G401 (cell line): ENCODE data around the gene ZNF512. TPM values are rescaled to one million over a fixed set of nuclear protein-coding genes. Genes with fewer than 3 reads are reported as not detected.
"Not testable (repeated sequence)": the region's sequence is repeated elsewhere in the genome, so short reads cannot be mapped to it uniquely, and the experiment has no call there.

Experiments
- DNase-seq: peaks from one replicate; pipeline ENCODE4 v3.0.0-alpha.2; 2015; ENCODE audit warnings: low spot score
- in situ Hi-C: cut with HindIII; loops from 2 replicates; pipeline ENCODE4 v1.10.0; 2016; ENCODE audit warnings: low sequenced_read_pairs, mixed read lengths
- total RNA-seq: library from RNA; depleted of rRNA; stranded (reverse); fragments of >200 nt; shearing (Covaris generic); gene quantifications from 2 replicates; pipeline ENCODE4 v1.2.3, GENCODE V29; 2014

Gene ZNF512
- total RNA-seq, 1 experiment from 2014 or later = not detected

- in situ Hi-C loops = no loop called here
- no peak for DNase-seq
Observed at GRCh38 chr2:27581417-27582128, 1.3 kb upstream of the ZNF512 start.

GRCh38 chr2:27582129-27582694 lies 630 bp upstream of the ZNF512 start:
- DNase-seq = peak; percentile 1
- in situ Hi-C loops = no loop called here

GRCh38 chr2:27583390-27583915 lies 611 bp downstream of the ZNF512 start:
- DNase-seq = no peak
- in situ Hi-C loops = no loop called here

GRCh38 chr2:27584597-27584996 lies 1.8 kb downstream of the ZNF512 start:
- DNase-seq = no peak
- in situ Hi-C loops = no loop called here

GRCh38 chr2:27587025-27587424 lies 4.2 kb downstream of the ZNF512 start:
- in situ Hi-C loops = no loop called here
- no peak for DNase-seq

- no peak for DNase-seq
- in situ Hi-C loops = no loop called here
Observed at GRCh38 chr2:27588308-27588707, 5.5 kb downstream of the ZNF512 start.

GRCh38 chr2:27591745-27592144 lies 8.9 kb downstream of the ZNF512 start:
- DNase-seq = no peak
- in situ Hi-C loops = no loop called here

GRCh38 chr2:27593240-27593639 lies 10.4 kb downstream of the ZNF512 start:
- in situ Hi-C loops = no loop called here

GRCh38 chr2:27594020-27594703 lies 11.3 kb downstream of the ZNF512 start:
- DNase-seq, in situ Hi-C loops: not testable (repeated sequence)

More at GRCh38 chr2:27593240-27593639, 10.4 kb downstream of the ZNF512 start:
- no peak for DNase-seq

- not testable (repeated sequence) for DNase-seq
Observed at GRCh38 chr2:27595412-27595811, 12.6 kb downstream of the ZNF512 start.

GRCh38 chr2:27596627-27597026 lies 13.8 kb downstream of the ZNF512 start:
- in situ Hi-C loops = no loop called here
- DNase-seq = no peak

More at GRCh38 chr2:27595412-27595811, 12.6 kb downstream of the ZNF512 start:
- in situ Hi-C loops = not testable (repeated sequence)

GRCh38 chr2:27606611-27607010 lies 23.8 kb downstream of the ZNF512 start:
- in situ Hi-C loops = no loop called here

GRCh38 chr2:27613985-27614384 lies 31.1 kb downstream of the ZNF512 start:
- DNase-seq = no peak
- in situ Hi-C loops = no loop called here

More at GRCh38 chr2:27606611-27607010, 23.8 kb downstream of the ZNF512 start:
- no peak for DNase-seq

GRCh38 chr2:27615316-27615715 lies 32.5 kb downstream of the ZNF512 start:
- no peak for DNase-seq

GRCh38 chr2:27621524-27621923 lies 38.7 kb downstream of the ZNF512 start:
- in situ Hi-C loops = loop anchor here (10.0 kb wide), 1 partner anchor 167 kb away; no protein-coding TSS in a partner anchor
- DNase-seq = no peak

More at GRCh38 chr2:27615316-27615715, 32.5 kb downstream of the ZNF512 start:
- in situ Hi-C loops = no loop called here

- in situ Hi-C loops = loop anchor here (10.0 kb wide), 1 partner anchor 168 kb away; no protein-coding TSS in a partner anchor
- DNase-seq = no peak
Observed at GRCh38 chr2:27622921-27623384, 40.1 kb downstream of the ZNF512 start.

- DNase-seq = no peak
- in situ Hi-C loops = loop anchor here (10.0 kb wide), 1 partner anchor 170 kb away; no protein-coding TSS in a partner anchor
Observed at GRCh38 chr2:27624943-27625342, 42.1 kb downstream of the ZNF512 start.

GRCh38 chr2:27626323-27626722 lies 43.5 kb downstream of the ZNF512 start:
- in situ Hi-C loops = loop anchor here (10.0 kb wide), 1 partner anchor 172 kb away; no protein-coding TSS in a partner anchor
- not testable (repeated sequence) for DNase-seq

GRCh38 chr2:27626921-27627320 lies 44.1 kb downstream of the ZNF512 start:
- in situ Hi-C loops = loop anchor here (10.0 kb wide), 1 partner anchor 172 kb away; no protein-coding TSS in a partner anchor
- DNase-seq = not testable (repeated sequence)
